ENCODE data around the gene ZFYVE9. TPM values are rescaled to one million over a fixed set of nuclear protein-coding genes. Genes with fewer than 3 reads are reported as not detected.

Gene ZFYVE9
- total and polyA plus RNA-seq, 2 of the 4 experiments (the other 2 are of a cell fraction) = 8.3 to 28.7 TPM

GRCh38 chr1:52334906-52335528 lies 193.1 kb downstream of the ZFYVE9 start:
- no peak overlapping the region for H3K27ac ChIP-seq (ENCODE audit: insufficient read depth, low read length)
- intact Hi-C loops (cut with micrococcal nuclease) = no loop called here
- no CpG with 5 or more reads among the region's 3 CpGs for WGBS, 2 experiments (ENCODE audit: extremely low coverage in 2 of 2, insufficient read length in 1 of 2)

More at GRCh38 chr1:52334906-52335528, 193.1 kb downstream of the ZFYVE9 start:
- H4K20me1 ChIP-seq (ENCODE audit: insufficient read depth, low read length) = no peaks in the 10 kb centered on the region
- no peak overlapping the region for H2AFZ ChIP-seq (replicated peaks; ENCODE audit: low read length, poor library complexity)
- H3K4me3 ChIP-seq (ENCODE audit: insufficient read depth, low read depth, low read length) = no peak overlapping the region
- H3K23ac ChIP-seq (ENCODE audit: low read depth, low read length) = no peak overlapping the region
- no peaks in the 10 kb centered on the region for H3K27me3 ChIP-seq (ENCODE audit: control insufficient read depth, insufficient read depth, low read length)
- H3K9me1 ChIP-seq (ENCODE audit: insufficient read depth, low read length) = peaks cover 2% of the 10 kb centered on the region; the same call in 1 of the 2 replicates
- DNase-seq = no peak
- no peak overlapping the region for H4K8ac ChIP-seq (ENCODE audit: low read depth in 2 of 2, low read length in 2 of 2)
- H3K4me2 ChIP-seq (ENCODE audit: low read depth, low read length) = no peak overlapping the region
- H3K56ac ChIP-seq (ENCODE audit: extremely low read depth, insufficient read depth, low read length) = no peak overlapping the region
- dilution Hi-C loops (cut with HindIII; ENCODE audit: low sequenced_read_pairs, unreplicated experiment) = no loop called here
- H3K36me3 ChIP-seq (ENCODE audit: control insufficient read depth, insufficient read depth, low read length) = no peaks in the 10 kb centered on the region
- no peak overlapping the region for H2BK120ac ChIP-seq (ENCODE audit: low read depth, low read length)
- in situ Hi-C loops (cut with MboI; ENCODE audit: low sequenced_read_pairs) = no loop called here
- POLR2A ChIA-PET (ENCODE audit: unreplicated experiment) = no interaction called here
- H2BK20ac ChIP-seq (ENCODE audit: low read depth, low read length) = no peak overlapping the region
- H2AK9ac ChIP-seq (replicated peaks; ENCODE audit: low read depth, low read length, poor library complexity) = no peak overlapping the region
- H3K79me1 ChIP-seq (ENCODE audit: low read depth in 1 of 2, low read length in 2 of 2) = no peaks in the 10 kb centered on the region
- no peaks in the 10 kb centered on the region for H3K9me3 ChIP-seq (ENCODE audit: control insufficient read depth, insufficient read depth, low read length)
- H3K14ac ChIP-seq (replicated peaks; ENCODE audit: low read depth, low read length) = no peak overlapping the region
- H3K9ac ChIP-seq (ENCODE audit: low read depth, low read length) = no peak overlapping the region
- TF ChIP-seq USF2 (IDR thresholded peaks at IDR 0.05; ENCODE audit: low read depth, low read length) = no peak
- no peak for TF ChIP-seq POLR2A (IDR thresholded peaks at IDR 0.05; ENCODE audit: low read depth, low read length)
- no peak for TF ChIP-seq MAZ (IDR thresholded peaks at IDR 0.05; ENCODE audit: borderline replicate concordance, low read depth, low read length)
- TF ChIP-seq NFE2L2 (IDR thresholded peaks at IDR 0.05; ENCODE audit: low read depth, low read length) = no peak
- no peak for TF ChIP-seq RFX5 (IDR thresholded peaks at IDR 0.05; ENCODE audit: low read depth, low read length)
- TF ChIP-seq BHLHE40 (IDR thresholded peaks at IDR 0.05; ENCODE audit: low read depth, low read length) = no peak
- TF ChIP-seq CEBPB (IDR thresholded peaks at IDR 0.05; ENCODE audit: low read depth, low read length) = no peak
- no peak for TF ChIP-seq FOS (IDR thresholded peaks at IDR 0.05; ENCODE audit: low read depth, low read length)
- TF ChIP-seq MXI1 (IDR thresholded peaks at IDR 0.05; ENCODE audit: borderline replicate concordance, low read depth, low read length) = no peak
- no peak for TF ChIP-seq MAFK (IDR thresholded peaks at IDR 0.05; ENCODE audit: low read depth, low read length)
- TF ChIP-seq RAD21 (IDR thresholded peaks at IDR 0.05; ENCODE audit: low read length) = no peak
- no peak for TF ChIP-seq CTCF (conservative IDR thresholded peaks at IDR 0.05; ENCODE audit: low read depth, low read length)
- no peak for TF ChIP-seq SMC3 (IDR thresholded peaks at IDR 0.05; ENCODE audit: low read depth, low read length)
- no peak for TF ChIP-seq ELK1 (IDR thresholded peaks at IDR 0.05; ENCODE audit: borderline replicate concordance, low read depth, low read length)
- no peak for TF ChIP-seq RCOR1 (IDR thresholded peaks at IDR 0.05; ENCODE audit: insufficient replicate concordance, low read length)
- TF ChIP-seq CHD1 (IDR thresholded peaks at IDR 0.05; ENCODE audit: low read depth, low read length) = no peak
- H4K5ac ChIP-seq (ENCODE audit: low read depth, low read length) = no peak overlapping the region
- H2AK5ac ChIP-seq (ENCODE audit: low read depth, low read length) = no peak overlapping the region
- no peak for ATAC-seq (ENCODE audit: low read depth)
- H3K18ac ChIP-seq (ENCODE audit: low read depth, low read length) = no peak overlapping the region
- no peak overlapping the region for H3K4ac ChIP-seq (ENCODE audit: low read depth, low read length)
- CTCF ChIA-PET = interaction anchor here (0.8 kb wide), 1 partner anchor 10 kb away, joined by 3 read pairs; no protein-coding TSS in a partner anchor
- H4K91ac ChIP-seq (ENCODE audit: insufficient read depth, low read depth, low read length) = no peak overlapping the region
- H2BK15ac ChIP-seq (ENCODE audit: low read depth, low read length) = no peak overlapping the region
- no peaks in the 10 kb centered on the region for H3K4me1 ChIP-seq (ENCODE audit: control insufficient read depth, insufficient read depth, low read length)
- no TSS peak for BruUV-seq (replicated peaks)
- no peak overlapping the region for H2BK5ac ChIP-seq (ENCODE audit: low read depth, low read length, poor library complexity, severe bottlenecking)

All from IMR-90 (cell line).